Measurements from ENCODE around the gene TFF1. TPM values are rescaled to one million over a fixed set of nuclear protein-coding genes. Genes with fewer than 3 reads are reported as not detected.
A peak's percentile ranks its signal among the peaks of the same experiment; 100 is the strongest.

The TFF1 gene
- polyA plus RNA-seq, 6 donors from 2014 or later = not detected

DNA sequence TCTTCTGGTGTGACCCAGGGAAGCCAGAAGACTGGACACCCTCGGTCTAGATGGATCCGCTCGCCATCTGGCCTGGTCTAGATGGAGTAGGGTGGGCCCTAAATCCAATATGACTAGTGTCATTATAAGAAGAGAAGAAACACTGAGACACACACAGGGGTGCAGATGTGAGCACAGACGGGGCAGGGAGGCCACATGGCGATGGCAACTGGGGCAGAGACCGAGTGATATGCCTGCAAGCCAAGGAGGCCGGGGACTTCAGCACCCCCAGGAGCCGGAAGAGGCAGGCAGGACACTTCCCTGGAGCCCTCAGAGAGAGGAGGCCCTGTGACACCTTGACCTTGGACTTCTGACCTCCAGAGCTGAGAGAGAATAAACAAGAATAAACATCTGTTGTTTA lies 45.5 kb downstream of the TFF1 start:
- Mint-ChIP-seq H3K9me3 (peaks cover 0 to 4% (median 0%) of the 10 kb centered on the region in 7 donors), H3K27me3 (peaks cover 5 to 50% (median 37%) of the 10 kb centered on the region in 3 donors), H3K4me1 (peaks cover 15 to 23% (median 16%) of the 10 kb centered on the region in 3 donors), H3K27ac (peak overlapping the region in 1 of 6 donors; percentile 49), H3K4me3 (peak overlapping the region in 1 of 8 donors; percentile 6), H3K36me3 (no peaks in the 10 kb centered on the region)
- no peak for DNase-seq
- ATAC-seq (ENCODE audit: low read depth in 2 of 2) = no peak

GRCh38 chr21:42319851-42320572 lies 46.3 kb downstream of the TFF1 start:
- DNase-seq (no peak), ATAC-seq (ENCODE audit: low read depth in 2 of 2) (peak; percentile 14 to 23)
- peaks cover 15 to 23% (median 16%) of the 10 kb centered on the region in 3 donors for H3K4me1 Mint-ChIP-seq
- H3K9me3 Mint-ChIP-seq = peaks cover 0 to 2% (median 0%) of the 10 kb centered on the region in 7 donors
- no peaks in the 10 kb centered on the region for H3K36me3 Mint-ChIP-seq
- peak overlapping the region in 2 of 8 donors; percentile 49 to 62 for H3K4me3 Mint-ChIP-seq
- peak overlapping the region in 1 of 6 donors; percentile 90 for H3K27ac Mint-ChIP-seq
- H3K27me3 Mint-ChIP-seq = peaks cover 5 to 42% (median 29%) of the 10 kb centered on the region in 3 donors

DNA sequence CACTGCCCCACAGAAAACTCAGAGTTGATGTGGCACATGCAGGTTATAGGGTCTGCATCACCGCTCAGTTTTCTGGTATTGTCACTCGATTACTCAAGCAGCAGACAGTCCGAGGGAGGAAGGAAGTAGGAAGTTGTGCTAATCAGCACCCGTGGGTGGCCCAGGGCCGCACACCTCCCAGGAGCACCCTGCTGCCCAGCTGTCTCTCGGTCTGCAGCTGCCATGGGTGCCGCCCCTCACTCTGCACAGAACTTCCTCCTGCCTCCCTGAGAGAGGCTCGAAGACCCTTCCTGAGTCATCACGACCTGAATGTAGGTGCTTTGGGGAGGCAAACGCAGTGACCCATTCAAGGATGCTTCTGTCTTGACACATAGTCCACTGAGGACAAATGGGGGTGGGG lies 47.0 kb downstream of the TFF1 start:
- peak overlapping the region in 6 of 8 donors; percentile 13 to 66 (median 52) for H3K4me3 Mint-ChIP-seq
- H3K27ac Mint-ChIP-seq = peak overlapping the region in 3 of 6 donors; percentile 28 to 90 (median 29)
- peak; percentile 22 for DNase-seq

GRCh38 chr21:42317826-42318746 lies 48.2 kb downstream of the TFF1 start:
- DNase-seq = no peak

More for the DNA sequence above, 47.0 kb downstream of the TFF1 start:
- Mint-ChIP-seq H3K9me3 (no peaks in the 10 kb centered on the region), H3K4me1 (peaks cover 15 to 23% (median 16%) of the 10 kb centered on the region in 3 donors), H3K27me3 (peaks cover 5 to 36% (median 27%) of the 10 kb centered on the region in 3 donors), H3K36me3 (no peaks in the 10 kb centered on the region)
- ATAC-seq (ENCODE audit: low read depth in 2 of 2) = peak; percentile 64 to 80

DNA sequence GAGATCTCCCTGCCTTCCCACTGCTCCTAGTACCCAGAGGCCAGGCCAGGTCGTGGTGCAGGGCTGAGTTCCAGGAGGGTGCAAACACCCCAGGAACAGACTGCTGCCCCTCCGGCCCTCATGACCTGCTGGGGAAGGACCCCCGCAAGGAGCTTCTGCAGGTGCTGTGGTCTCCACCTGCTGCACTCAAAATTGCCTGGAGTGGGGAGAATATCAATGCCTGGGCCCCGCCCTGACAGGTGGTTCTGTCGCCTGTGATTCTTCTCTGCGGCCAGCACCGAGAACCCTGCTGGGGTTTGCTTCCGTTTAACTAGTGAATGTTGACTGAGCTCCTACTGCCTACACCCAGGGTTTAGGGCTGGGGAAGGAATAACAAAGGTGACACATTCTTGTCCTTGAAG lies 49.0 kb downstream of the TFF1 start:
- Mint-ChIP-seq H3K4me1 (peaks cover 15 to 23% (median 16%) of the 10 kb centered on the region in 3 donors), H3K36me3 (no peaks in the 10 kb centered on the region), H3K9me3 (no peaks in the 10 kb centered on the region), H3K4me3 (no peak overlapping the region), H3K27me3 (peaks cover 0 to 16% (median 14%) of the 10 kb centered on the region in 3 donors), H3K27ac (no peak overlapping the region)
- no peak for DNase-seq
- ATAC-seq (ENCODE audit: low read depth in 2 of 2) = no peak

More at GRCh38 chr21:42317826-42318746, 48.2 kb downstream of the TFF1 start:
- H3K4me3 Mint-ChIP-seq = peak overlapping the region in 3 of 8 donors; percentile 10 to 68 (median 19)
- no peaks in the 10 kb centered on the region for H3K36me3 Mint-ChIP-seq
- peaks cover 15 to 23% (median 16%) of the 10 kb centered on the region in 3 donors for H3K4me1 Mint-ChIP-seq
- H3K27ac Mint-ChIP-seq = no peak overlapping the region
- ATAC-seq (ENCODE audit: low read depth in 2 of 2) = no peak
- no peaks in the 10 kb centered on the region for H3K9me3 Mint-ChIP-seq
- peaks cover 0 to 23% (median 22%) of the 10 kb centered on the region in 3 donors for H3K27me3 Mint-ChIP-seq

GRCh38 chr21:42316891-42317290 lies 49.4 kb downstream of the TFF1 start:
- DNase-seq (no peak), ATAC-seq (ENCODE audit: low read depth in 2 of 2) (no peak)
- Mint-ChIP-seq H3K4me1 (peaks cover 15 to 23% (median 16%) of the 10 kb centered on the region in 3 donors), H3K4me3 (no peak overlapping the region), H3K36me3 (no peaks in the 10 kb centered on the region), H3K9me3 (no peaks in the 10 kb centered on the region), H3K27ac (peak overlapping the region in 1 of 6 donors; percentile 79), H3K27me3 (peaks cover 0 to 15% (median 11%) of the 10 kb centered on the region in 3 donors)

DNA sequence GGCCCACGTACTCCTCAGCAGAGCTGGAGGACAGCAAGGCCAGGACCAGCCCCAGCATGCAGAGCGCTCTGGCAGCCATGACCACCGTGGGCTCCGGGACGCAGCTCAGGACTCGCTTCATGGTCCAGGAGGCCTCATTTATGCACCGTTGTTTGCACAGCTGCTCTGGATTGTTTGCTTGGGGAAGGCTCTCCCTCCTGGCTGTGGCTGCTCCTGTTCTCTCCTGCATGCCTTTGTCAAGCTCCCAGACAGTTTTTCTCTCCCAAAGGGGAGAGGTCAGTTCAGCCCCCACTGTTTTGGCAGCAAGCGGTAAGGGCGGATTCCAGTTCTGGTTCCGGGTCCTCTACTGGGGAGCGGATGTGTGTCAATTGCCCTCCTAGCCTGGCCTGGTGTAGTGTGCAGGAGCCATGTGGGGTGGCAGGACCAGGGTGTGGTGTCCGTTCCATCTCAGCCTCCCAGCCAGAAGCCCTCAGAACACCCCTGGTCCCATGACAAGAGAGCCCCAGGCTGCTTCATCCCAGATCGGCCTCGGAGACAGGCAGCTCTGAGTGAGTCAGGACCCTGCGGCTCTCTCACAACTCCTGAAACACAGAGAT lies 50.9 kb downstream of the TFF1 start, which contains the start of gene TFF3:
Gene TFF3, minus strand, starts transcription at position 114 of the 596 bp plus-strand sequence. Its CDS starts 35 bp downstream, at position 79.
- no peak within 1 kb of the TSS for H3K4me3 Mint-ChIP-seq
- peak within 1 kb of the TSS in 1 of 6 donors; percentile 75 for H3K27ac Mint-ChIP-seq
- ATAC-seq (ENCODE audit: low read depth in 2 of 2) (no peak), DNase-seq (no peak)
- peaks cover 11 to 23% (median 14%) of the 10 kb centered on the region in 3 donors for H3K4me1 Mint-ChIP-seq
- H3K27me3 Mint-ChIP-seq = peaks cover 0 to 6% (median under 1%) of the 10 kb centered on the region in 3 donors
- no peaks in the 10 kb centered on the region for H3K36me3 Mint-ChIP-seq
- H3K9me3 Mint-ChIP-seq = no peaks in the 10 kb centered on the region

DNA sequence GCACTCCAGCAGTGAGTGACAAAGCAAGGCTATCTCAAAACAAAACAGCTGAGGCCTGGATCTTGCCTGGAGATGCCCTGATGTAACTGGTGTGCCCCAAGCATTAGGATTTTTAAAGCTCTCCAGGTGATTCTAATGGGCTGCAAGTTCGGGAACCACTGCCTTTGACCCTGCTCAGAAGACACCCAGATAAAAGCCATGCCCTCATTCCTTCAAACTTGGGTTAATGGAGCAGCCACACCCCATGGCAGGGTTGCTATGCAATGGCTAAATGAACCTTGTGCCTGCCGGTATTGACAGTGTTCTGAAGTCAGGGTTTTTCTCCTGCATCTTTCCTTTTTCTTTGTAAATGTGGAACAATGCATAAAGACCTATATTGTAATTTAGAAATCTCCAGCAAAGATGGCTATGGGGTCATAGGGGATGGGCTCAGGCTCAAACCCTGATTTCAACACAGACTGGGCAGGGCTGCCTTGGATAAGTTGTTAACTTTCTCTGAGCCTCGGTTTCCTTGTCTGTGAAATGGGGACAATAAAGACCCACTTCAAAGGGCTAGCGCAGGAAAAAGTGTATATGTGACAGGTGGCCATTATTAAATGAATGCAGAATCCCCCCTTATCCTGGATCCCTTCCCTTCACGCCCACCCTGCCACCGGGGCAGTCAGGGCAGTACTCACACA lies 51.6 kb downstream of the TFF1 start:
- Mint-ChIP-seq H3K9me3 (no peaks in the 10 kb centered on the region), H3K27ac (no peak overlapping the region), H3K27me3 (peaks cover 0 to 12% (median under 1%) of the 10 kb centered on the region in 3 donors), H3K4me1 (peaks cover 10 to 22% (median 18%) of the 10 kb centered on the region in 3 donors), H3K4me3 (no peak overlapping the region), H3K36me3 (no peaks in the 10 kb centered on the region)
- ATAC-seq (ENCODE audit: low read depth in 2 of 2) (no peak), DNase-seq (no peak)

GRCh38 chr21:42313501-42313969 lies 52.8 kb downstream of the TFF1 start:
- H3K36me3 Mint-ChIP-seq = no peaks in the 10 kb centered on the region
- peaks cover 0 to 24% (median 6%) of the 10 kb centered on the region in 3 donors for H3K27me3 Mint-ChIP-seq
- no peak overlapping the region for H3K4me3 Mint-ChIP-seq
- DNase-seq (no peak), ATAC-seq (ENCODE audit: low read depth in 2 of 2) (no peak)
- H3K4me1 Mint-ChIP-seq = peaks cover 2 to 15% (median 12%) of the 10 kb centered on the region in 3 donors
- no peak overlapping the region for H3K27ac Mint-ChIP-seq
- no peaks in the 10 kb centered on the region for H3K9me3 Mint-ChIP-seq

- Mint-ChIP-seq H3K4me1 (peaks cover 0 to 10% (median 7%) of the 10 kb centered on the region in 3 donors), H3K27ac (no peak overlapping the region), H3K36me3 (no peaks in the 10 kb centered on the region), H3K9me3 (no peaks in the 10 kb centered on the region), H3K27me3 (peaks cover 0 to 30% (median 6%) of the 10 kb centered on the region in 3 donors), H3K4me3 (no peak overlapping the region)
- DNase-seq (no peak), ATAC-seq (ENCODE audit: low read depth in 2 of 2) (no peak)
These were observed 53.7 kb downstream of the TFF1 start for GRCh38 chr21:42312626-42313104.
